Common myeloid progenitor, CD34-positive (primary cell): ENCODE results near the gene PLCD1.

Experiments
- CTCF ChIA-PET: fragments of 350-600 bp; sonication (Branson Sonifier 250); formaldehyde crosslinking; loops from one replicate; lab custom pipeline; 2021; ENCODE audit warnings: antibody characterized with exemption; lab: Charles Lee
- POLR2A ChIA-PET: fragments of 350-600 bp; sonication (Branson Sonifier 250); formaldehyde crosslinking; loops from one replicate; lab custom pipeline; 2021; ENCODE audit warnings: antibody characterized with exemption; lab: Charles Lee
- DNase-seq, 3 donors: peaks; one replicate each; pipeline versions ENCODE4 v3.0.0 to v3.0.0-alpha.2; 2013
- H3K27ac ChIP-seq, 2 experiments: 1 replicate in 1 of 2; 2 replicates in 1 of 2; pipeline ENCODE4 v1.7.0; 2013; ENCODE audit warnings: inconsistent platforms in 2 of 2, low read length in 2 of 2, mild to moderate bottlenecking in 2 of 2, low read depth in 1 of 2, moderate library complexity in 1 of 2; ENCODE audit not compliant: severe bottlenecking in 2 of 2, insufficient read depth in 1 of 2, poor library complexity in 1 of 2
- H3K27me3 ChIP-seq, 5 experiments: replicated peaks in 2 of 5; 1 replicate in 3 of 5; 2 replicates in 2 of 5; pipeline versions ENCODE4 v1.6.1 to v1.7.0; 2013; ENCODE audit warnings: low read length in 4 of 5, mild to moderate bottlenecking in 2 of 5, moderate library complexity in 2 of 5, inconsistent platforms in 1 of 5; ENCODE audit not compliant: insufficient read depth in 5 of 5, control insufficient read depth in 4 of 5
- H3K36me3 ChIP-seq, 4 experiments: 1 replicate in 2 of 4; 2 replicates in 2 of 4; pipeline versions ENCODE4 v1.6.1 to v1.7.0; 2013; ENCODE audit warnings: low read length in 3 of 4, control low read depth in 1 of 4, mild to moderate bottlenecking in 1 of 4; ENCODE audit not compliant: control insufficient read depth in 4 of 4, insufficient read depth in 4 of 4
- H3K4me1 ChIP-seq, 4 experiments: 1 replicate in 3 of 4; 2 replicates in 1 of 4; pipeline versions ENCODE4 v1.6.1 to v1.7.1; 2013; ENCODE audit warnings: low read length in 3 of 4, mild to moderate bottlenecking in 3 of 4, control low read depth in 1 of 4, inconsistent platforms in 1 of 4, moderate library complexity in 1 of 4; ENCODE audit not compliant: control insufficient read depth in 4 of 4, insufficient read depth in 4 of 4; ENCODE audit errors: control extremely low read depth in 1 of 4
- H3K4me3 ChIP-seq, 7 experiments: 1 replicate in 4 of 7; 2 replicates in 3 of 7; pipeline versions ENCODE4 v1.5.1 to v1.7.0; 2013; ENCODE audit warnings: mild to moderate bottlenecking in 7 of 7, low read length in 6 of 7, moderate library complexity in 6 of 7, inconsistent platforms in 2 of 7, low read depth in 2 of 7, control low read depth in 1 of 7; ENCODE audit not compliant: insufficient read depth in 4 of 7, control insufficient read depth in 1 of 7; ENCODE audit errors: extremely low read depth in 1 of 7
- H3K9me3 ChIP-seq, 5 experiments: 1 replicate in 4 of 5; 2 replicates in 1 of 5; pipeline versions ENCODE4 v1.6.1 to v1.7.1; 2013; ENCODE audit warnings: low read length in 4 of 5, mild to moderate bottlenecking in 2 of 5, inconsistent platforms in 1 of 5, low read depth in 1 of 5, moderate library complexity in 1 of 5; ENCODE audit not compliant: control insufficient read depth in 4 of 5, insufficient read depth in 2 of 5; ENCODE audit errors: control extremely low read depth in 1 of 5
- WGBS: methylation state at CpG from one replicate; pipeline ENCODE4 v1.1.5; 2013; ENCODE audit not compliant: insufficient coverage; 5-methylcytosine and 5-hydroxymethylcytosine counted together

The PLCD1 gene

DNA sequence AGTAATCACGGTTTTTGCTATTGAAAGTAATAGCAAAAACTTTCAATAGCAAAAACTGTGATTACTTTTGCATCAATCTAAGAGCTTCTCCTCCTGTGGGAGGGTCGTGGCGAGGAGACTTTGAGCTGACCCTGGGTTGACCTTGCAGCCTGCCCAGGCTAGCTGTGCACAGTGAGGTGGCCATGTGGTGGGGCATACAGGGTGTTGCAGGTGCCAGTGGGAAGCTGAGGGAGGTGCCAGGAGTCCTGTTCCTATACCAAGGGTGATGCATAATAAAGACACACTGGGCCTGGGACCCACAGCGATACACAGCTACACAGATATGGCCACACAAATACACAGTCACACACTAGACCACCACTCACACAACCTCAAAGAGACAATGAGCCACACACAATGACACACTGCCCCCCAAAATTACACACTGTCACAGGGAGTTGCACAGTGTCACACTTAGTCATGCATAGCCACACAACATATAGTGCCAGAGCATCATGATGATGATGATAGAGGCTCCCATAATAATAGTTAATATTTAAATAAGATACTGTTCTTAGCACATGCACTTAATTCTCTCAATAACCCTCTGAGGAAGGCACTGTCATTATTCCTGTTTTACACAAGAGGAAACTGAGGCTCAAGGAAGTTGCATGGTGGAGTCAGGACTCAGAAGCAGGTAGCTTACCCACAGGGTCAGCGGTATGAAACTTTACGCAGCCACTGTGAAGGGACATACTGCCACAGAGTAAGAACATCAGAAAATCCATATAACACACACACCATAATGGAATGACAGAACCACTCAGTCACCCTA is 6.3 kb downstream of the PLCD1 start:
- ChIA-PET POLR2A (no interaction called here), CTCF (interaction anchor here (1.2 to 6.1 kb wide), 5 partner anchors 9 to 49 kb away, joined by 4 to 50 read pairs (median 6); no protein-coding TSS in a partner anchor)
- WGBS: 100% methylated on average over 2 of the region's 6 CpGs

GRCh38 chr3:38022301-38022700 is 7.1 kb downstream of the PLCD1 start:
- ChIA-PET CTCF (interaction anchor here (1.0 to 6.1 kb wide), 6 partner anchors 8 to 279 kb away, joined by 3 to 50 read pairs (median 5); no protein-coding TSS in a partner anchor), POLR2A (no interaction called here)
- H3K27ac ChIP-seq: no peak overlapping the region
- no peak overlapping the region for H3K4me3 ChIP-seq
- 50% methylated on average over 2 of the region's 3 CpGs for WGBS
- DNase-seq: no peak
- H3K36me3 ChIP-seq: peaks cover 0 to 4% (median 0%) of the 10 kb centered on the region in 4 experiments
- H3K27me3 ChIP-seq: peaks cover 0 to 2% (median 0%) of the 10 kb centered on the region in 5 experiments
- no peaks in the 10 kb centered on the region for H3K9me3 ChIP-seq
- peaks cover 8 to 19% (median 14%) of the 10 kb centered on the region in 4 experiments for H3K4me1 ChIP-seq

More for the DNA sequence above, 6.3 kb downstream of the PLCD1 start:
- Histone ChIP-seq H3K4me1 (peaks cover 8 to 19% (median 14%) of the 10 kb centered on the region in 4 experiments), H3K36me3 (peaks cover 0 to 4% (median 0%) of the 10 kb centered on the region in 4 experiments), H3K9me3 (no peaks in the 10 kb centered on the region), H3K27ac (no peak overlapping the region), H3K27me3 (peaks cover 0 to 10% (median 8%) of the 10 kb centered on the region in 5 experiments), H3K4me3 (peak overlapping the region in 4 of 7 experiments; percentile 77 to 88 (median 78))
- DNase-seq: no peak

GRCh38 chr3:38021196-38021595 is 8.2 kb downstream of the PLCD1 start:
- no peak overlapping the region for H3K27ac ChIP-seq
- H3K36me3 ChIP-seq: peaks cover 0 to 12% (median 2%) of the 10 kb centered on the region in 4 experiments
- peaks cover 8 to 19% (median 14%) of the 10 kb centered on the region in 4 experiments for H3K4me1 ChIP-seq
- no peak overlapping the region for H3K4me3 ChIP-seq
- no peaks in the 10 kb centered on the region for H3K27me3 ChIP-seq
- ChIA-PET CTCF (interaction anchor here (0.8 to 6.1 kb wide), 3 partner anchors 18 to 47 kb away, joined by 3 to 50 read pairs (median 6); no protein-coding TSS in a partner anchor), POLR2A (no interaction called here)
- 95% methylated on average over 4 of the region's 4 CpGs for WGBS
- DNase-seq: no peak
- peaks cover 0 to 4% (median 2%) of the 10 kb centered on the region in 5 experiments for H3K9me3 ChIP-seq

DNA sequence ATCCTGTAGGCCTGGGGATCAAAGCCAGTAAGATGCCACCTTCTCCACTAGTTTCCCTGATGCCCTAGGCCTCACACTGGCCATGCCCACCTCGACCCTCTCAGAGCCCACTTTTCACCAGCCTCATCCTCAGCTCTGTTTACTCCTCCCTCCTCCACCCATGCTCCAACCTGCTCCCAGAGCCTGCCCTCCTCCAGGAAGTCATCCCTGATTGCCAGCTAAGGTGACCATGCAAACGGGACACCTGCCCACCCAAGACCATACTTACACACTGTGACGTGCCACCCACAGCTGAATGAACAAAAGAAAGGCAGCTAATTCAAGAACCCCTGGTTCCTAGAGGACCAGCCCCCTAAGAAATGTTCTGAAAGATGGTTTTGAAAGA is 9.1 kb downstream of the PLCD1 start:
- no peak for DNase-seq
- ChIA-PET CTCF (interaction anchor here (0.8 to 6.1 kb wide), 4 partner anchors 17 to 165 kb away, joined by 3 to 50 read pairs (median 4); no protein-coding TSS in a partner anchor), POLR2A (interaction anchor here (0.5 kb wide), 1 partner anchor 13 kb away, joined by 3 read pairs; no protein-coding TSS in a partner anchor)
- no peaks in the 10 kb centered on the region for H3K27me3 ChIP-seq
- no peak overlapping the region for H3K27ac ChIP-seq
- WGBS: 80% methylated on average over 1 of the region's 3 CpGs
- H3K4me1 ChIP-seq: peaks cover 3 to 13% (median 9%) of the 10 kb centered on the region in 4 experiments
- peaks cover under 1 to 20% (median 6%) of the 10 kb centered on the region in 4 experiments for H3K36me3 ChIP-seq
- peaks cover 0 to 7% (median 3%) of the 10 kb centered on the region in 5 experiments for H3K9me3 ChIP-seq
- no peak overlapping the region for H3K4me3 ChIP-seq

GRCh38 chr3:38019658-38020341 is 9.6 kb downstream of the PLCD1 start:
- Histone ChIP-seq H3K4me1 (peaks cover 2 to 10% (median 6%) of the 10 kb centered on the region in 4 experiments), H3K27ac (no peak overlapping the region), H3K36me3 (peaks cover 3 to 25% (median 7%) of the 10 kb centered on the region in 4 experiments), H3K4me3 (no peak overlapping the region), H3K27me3 (no peaks in the 10 kb centered on the region), H3K9me3 (peaks cover 0 to 7% (median 3%) of the 10 kb centered on the region in 5 experiments)
- POLR2A ChIA-PET: no interaction called here
- CTCF ChIA-PET: interaction anchor here (1.1 to 6.1 kb wide), 3 partner anchors 17 to 164 kb away, joined by 4 to 50 read pairs (median 4); no protein-coding TSS in a partner anchor
- WGBS: 98% methylated on average over 10 of the region's 10 CpGs
- no peak for DNase-seq

GRCh38 chr3:38018296-38019266 is 10.9 kb downstream of the PLCD1 start:
- DNase-seq: no peak
- ChIA-PET CTCF (interaction anchor here (6.1 kb wide), 1 partner anchor 15 kb away, joined by 50 read pairs; no protein-coding TSS in a partner anchor), POLR2A (no interaction called here)

More at GRCh38 chr3:38018296-38019266, 10.9 kb downstream of the PLCD1 start:
- Histone ChIP-seq H3K36me3 (peaks cover 3 to 26% (median 7%) of the 10 kb centered on the region in 4 experiments), H3K27ac (peak overlapping the region in 1 of 2 experiments; percentile 50), H3K4me3 (no peak overlapping the region), H3K9me3 (peaks cover 0 to 7% (median 3%) of the 10 kb centered on the region in 5 experiments), H3K4me1 (peaks cover under 1 to 2% (median 1%) of the 10 kb centered on the region in 4 experiments), H3K27me3 (no peaks in the 10 kb centered on the region)
- WGBS: 93% methylated on average over 10 of the region's 13 CpGs
